Loucy (cell line): ENCODE data around the gene ALDH4A1.

Source experiments
- H2AFZ ChIP-seq: fragments of 200-600 bp; sonication (generic); 2 replicates; pipeline ENCODE4 v1.6.0; 2016; ENCODE audit warnings: antibody characterized with exemption, mild to moderate bottlenecking, low read length, moderate library complexity
- H3F3A ChIP-seq: fragments of 200-600 bp; 2 replicates; pipeline ENCODE4 v1.6.0; 2016; ENCODE audit warnings: antibody characterized with exemption, low read depth, mild to moderate bottlenecking
- H3K27me3 ChIP-seq: fragments of 200-600 bp; sonication (generic); 2 replicates; pipeline ENCODE4 v1.6.1; 2014; ENCODE audit warnings: low read length, mild to moderate bottlenecking; ENCODE audit not compliant: insufficient read depth, poor library complexity, severe bottlenecking
- H3K36me3 ChIP-seq: fragments of 200-600 bp; sonication (generic); 2 replicates; pipeline ENCODE4 v1.6.1; 2016; ENCODE audit warnings: low read length; ENCODE audit not compliant: insufficient read depth
- H3K4me1 ChIP-seq: fragments of 200-600 bp; sonication (generic); 2 replicates; pipeline ENCODE4 v1.5.1; 2014; ENCODE audit warnings: low read length, mild to moderate bottlenecking; ENCODE audit not compliant: insufficient read depth, poor library complexity, severe bottlenecking
- H3K4me2 ChIP-seq: fragments of 200-600 bp; sonication (generic); 2 replicates; pipeline ENCODE4 v1.6.0; 2014; ENCODE audit warnings: antibody characterized with exemption, low read length, low read depth, mild to moderate bottlenecking; ENCODE audit not compliant: poor library complexity, severe bottlenecking
- H3K4me3 ChIP-seq: fragments of 200-600 bp; sonication (generic); 2 replicates; pipeline ENCODE4 v1.5.1; 2014; ENCODE audit warnings: low read length, mild to moderate bottlenecking, mixed read lengths; ENCODE audit not compliant: poor library complexity, severe bottlenecking
- H3K79me2 ChIP-seq: fragments of 200-600 bp; sonication (generic); 2 replicates; pipeline ENCODE4 v1.6.1; 2014; ENCODE audit warnings: low read length; ENCODE audit not compliant: insufficient read depth
- H3K9ac ChIP-seq: fragments of 200-600 bp; sonication (generic); 2 replicates; pipeline ENCODE4 v1.6.0; 2014; ENCODE audit warnings: mild to moderate bottlenecking, low read depth, low read length, moderate library complexity; ENCODE audit not compliant: poor library complexity, severe bottlenecking
- H3K9me2 ChIP-seq: fragments of 200-600 bp; sonication (generic); replicated peaks from 2 replicates; pipeline ENCODE4 v1.6.1; 2016; ENCODE audit warnings: low read depth, low read length, mixed read lengths
- H3K9me3 ChIP-seq: fragments of 200-600 bp; sonication (generic); 2 replicates; pipeline ENCODE4 v1.6.1; 2014; ENCODE audit warnings: mild to moderate bottlenecking, antibody characterized with exemption, low read length, low read depth; ENCODE audit not compliant: insufficient read depth
- H4K20me1 ChIP-seq: fragments of 200-600 bp; sonication (generic); 2 replicates; pipeline ENCODE4 v1.6.0; 2014; ENCODE audit warnings: antibody characterized with exemption, low read length, mild to moderate bottlenecking; ENCODE audit not compliant: insufficient read depth, poor library complexity, severe bottlenecking
- EZH2phosphoT487 ChIP-seq: fragments of 200-600 bp; IDR thresholded peaks from 2 replicates; pipeline ENCODE4 v1.6.1; 2018; ENCODE audit warnings: antibody characterized with exemption, mild to moderate bottlenecking, moderate library complexity, borderline replicate concordance
- TF ChIP-seq, protein P1 (sequence below): fragments of 200-600 bp; sonication (generic); conservative IDR thresholded peaks from 2 replicates; pipeline ENCODE4 v1.5.1; 2014; ENCODE audit warnings: mild to moderate bottlenecking, antibody characterized with exemption, low read length

Gene ALDH4A1

DNA sequence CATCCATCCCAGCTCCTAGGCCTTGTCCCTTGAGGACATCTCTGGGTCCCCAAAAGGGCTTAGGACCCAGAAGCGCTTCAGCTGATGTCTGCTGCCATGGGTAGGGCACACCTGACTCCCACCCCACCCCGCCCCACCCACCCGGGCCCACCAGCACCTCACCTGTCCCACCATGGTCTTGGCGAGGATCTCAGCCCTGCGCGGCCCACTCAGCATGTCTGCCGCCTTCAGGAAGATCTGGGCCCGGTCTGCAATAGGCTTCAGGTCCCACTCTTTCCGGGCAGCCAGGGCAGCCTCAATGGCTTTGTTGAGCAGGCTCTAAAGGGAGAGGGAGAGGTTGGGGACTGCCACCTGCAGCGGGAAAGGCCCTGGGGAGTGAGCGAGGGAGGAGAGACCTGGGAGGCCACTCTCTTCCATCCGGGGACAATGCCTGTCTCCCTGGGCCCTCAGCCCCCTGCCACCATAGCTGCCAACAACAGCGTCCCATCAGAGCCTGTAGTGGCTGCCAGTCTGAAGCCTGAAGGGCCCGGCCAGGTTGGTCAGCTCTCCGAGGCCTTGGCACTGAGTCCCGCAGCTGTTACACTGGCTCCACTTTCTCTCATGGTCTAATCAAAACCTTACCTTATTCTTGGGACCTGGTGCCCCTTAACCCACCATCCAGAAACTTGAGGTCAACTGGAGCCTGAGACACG is 16.9 kb downstream of the ALDH4A1 start:
- Histone ChIP-seq H3K4me3 (no peak overlapping the region), H3K9ac (no peak overlapping the region), H3K36me3 (peaks cover 7% of the 10 kb centered on the region; the same call in 1 of the 2 replicates), H3K9me2 (no peaks in the 10 kb centered on the region), H3K4me2 (no peak overlapping the region), H3F3A (no peaks in the 10 kb centered on the region), H3K4me1 (peaks cover 1% of the 10 kb centered on the region), H2AFZ (no peak overlapping the region), H3K79me2 (no peaks in the 10 kb centered on the region), H4K20me1 (no peaks in the 10 kb centered on the region), H3K27me3 (no peaks in the 10 kb centered on the region), H3K9me3 (no peaks in the 10 kb centered on the region)
- no peak for TF ChIP-seq EZH2phosphoT487
- TF ChIP-seq, protein P1, sequence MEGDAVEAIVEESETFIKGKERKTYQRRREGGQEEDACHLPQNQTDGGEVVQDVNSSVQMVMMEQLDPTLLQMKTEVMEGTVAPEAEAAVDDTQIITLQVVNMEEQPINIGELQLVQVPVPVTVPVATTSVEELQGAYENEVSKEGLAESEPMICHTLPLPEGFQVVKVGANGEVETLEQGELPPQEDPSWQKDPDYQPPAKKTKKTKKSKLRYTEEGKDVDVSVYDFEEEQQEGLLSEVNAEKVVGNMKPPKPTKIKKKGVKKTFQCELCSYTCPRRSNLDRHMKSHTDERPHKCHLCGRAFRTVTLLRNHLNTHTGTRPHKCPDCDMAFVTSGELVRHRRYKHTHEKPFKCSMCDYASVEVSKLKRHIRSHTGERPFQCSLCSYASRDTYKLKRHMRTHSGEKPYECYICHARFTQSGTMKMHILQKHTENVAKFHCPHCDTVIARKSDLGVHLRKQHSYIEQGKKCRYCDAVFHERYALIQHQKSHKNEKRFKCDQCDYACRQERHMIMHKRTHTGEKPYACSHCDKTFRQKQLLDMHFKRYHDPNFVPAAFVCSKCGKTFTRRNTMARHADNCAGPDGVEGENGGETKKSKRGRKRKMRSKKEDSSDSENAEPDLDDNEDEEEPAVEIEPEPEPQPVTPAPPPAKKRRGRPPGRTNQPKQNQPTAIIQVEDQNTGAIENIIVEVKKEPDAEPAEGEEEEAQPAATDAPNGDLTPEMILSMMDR: no peak

DNA sequence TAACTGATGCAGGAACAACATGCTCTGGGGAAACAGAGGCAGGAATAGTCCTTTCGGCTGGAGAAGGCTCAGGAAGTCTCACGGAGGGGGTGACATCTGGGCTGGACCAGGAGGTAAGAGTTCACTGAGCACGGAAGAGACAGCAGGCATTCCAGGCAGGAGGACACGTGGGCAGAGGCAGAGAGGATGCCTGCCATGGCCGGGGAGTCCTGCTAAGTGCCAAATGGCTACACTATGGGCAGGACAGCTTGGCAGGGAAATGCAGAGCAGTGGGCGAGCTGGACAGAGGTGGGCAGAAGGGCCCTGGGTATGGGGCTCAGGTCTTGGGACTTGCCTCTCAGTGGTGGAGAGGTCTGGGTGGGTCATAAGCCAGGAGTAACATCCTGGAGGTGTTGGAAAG is 17.6 kb downstream of the ALDH4A1 start:
- H3K36me3 ChIP-seq: peaks cover 7% of the 10 kb centered on the region; the same call in 1 of the 2 replicates
- H3K4me2 ChIP-seq: no peak overlapping the region
- no peaks in the 10 kb centered on the region for H3K9me3 ChIP-seq
- H3K4me1 ChIP-seq: peaks cover 7% of the 10 kb centered on the region
- H3K4me3 ChIP-seq: no peak overlapping the region
- no peak overlapping the region for H3K9ac ChIP-seq
- H3K9me2 ChIP-seq: no peaks in the 10 kb centered on the region
- TF ChIP-seq EZH2phosphoT487: no peak
- TF ChIP-seq, protein P1: no peak
- H2AFZ ChIP-seq: no peak overlapping the region
- no peaks in the 10 kb centered on the region for H3K27me3 ChIP-seq
- no peaks in the 10 kb centered on the region for H4K20me1 ChIP-seq
- no peaks in the 10 kb centered on the region for H3F3A ChIP-seq
- H3K79me2 ChIP-seq: no peaks in the 10 kb centered on the region

DNA sequence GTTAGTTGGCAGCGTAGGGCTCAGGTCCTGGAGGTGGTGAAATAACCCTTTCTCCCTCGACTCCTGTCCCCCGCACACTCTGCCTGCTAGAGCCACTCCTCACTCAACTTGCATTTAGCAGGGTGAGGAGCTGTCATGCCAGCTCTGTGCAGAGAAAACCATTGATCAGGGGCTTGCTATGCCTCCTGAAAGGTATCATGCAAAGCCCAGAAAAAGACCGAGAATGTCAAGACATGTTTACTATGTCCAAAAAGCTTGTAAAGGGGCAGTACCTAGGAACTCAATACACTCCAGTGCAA is 18.0 kb downstream of the ALDH4A1 start:
- Histone ChIP-seq H3K27me3 (no peaks in the 10 kb centered on the region), H3K9ac (no peak overlapping the region), H3F3A (no peaks in the 10 kb centered on the region), H3K79me2 (no peaks in the 10 kb centered on the region), H3K4me1 (peaks cover 10% of the 10 kb centered on the region), H4K20me1 (no peaks in the 10 kb centered on the region), H3K9me3 (no peaks in the 10 kb centered on the region), H3K4me3 (no peak overlapping the region), H3K9me2 (no peaks in the 10 kb centered on the region), H3K4me2 (no peak overlapping the region), H2AFZ (no peak overlapping the region), H3K36me3 (peaks cover 7% of the 10 kb centered on the region; the same call in 1 of the 2 replicates)
- TF ChIP-seq EZH2phosphoT487: no peak
- TF ChIP-seq, protein P1: no peak
